22Rv1 (cell line): ENCODE data around the gene CCDC63.
"Not testable (repeated sequence)": the region's sequence is repeated elsewhere in the genome, so short reads cannot be mapped to it uniquely, and the experiment has no call there.

ENCODE experiments used
- H3K27ac ChIP-seq: fragments of 450-650 bp; 2 replicates; pipeline ENCODE4 v1.5.1; 2017
- ZFX ChIP-seq: fragments of 450-650 bp; IDR thresholded peaks from 2 replicates; pipeline ENCODE4 v1.6.1; 2017; ENCODE audit warnings: antibody characterized with exemption, borderline replicate concordance
- TF ChIP-seq, protein P1 (sequence below): fragments of 450-650 bp; IDR thresholded peaks from 2 replicates; pipeline ENCODE4 v1.5.1; 2017; ENCODE audit warnings: mild to moderate bottlenecking

CCDC63 gene

DNA sequence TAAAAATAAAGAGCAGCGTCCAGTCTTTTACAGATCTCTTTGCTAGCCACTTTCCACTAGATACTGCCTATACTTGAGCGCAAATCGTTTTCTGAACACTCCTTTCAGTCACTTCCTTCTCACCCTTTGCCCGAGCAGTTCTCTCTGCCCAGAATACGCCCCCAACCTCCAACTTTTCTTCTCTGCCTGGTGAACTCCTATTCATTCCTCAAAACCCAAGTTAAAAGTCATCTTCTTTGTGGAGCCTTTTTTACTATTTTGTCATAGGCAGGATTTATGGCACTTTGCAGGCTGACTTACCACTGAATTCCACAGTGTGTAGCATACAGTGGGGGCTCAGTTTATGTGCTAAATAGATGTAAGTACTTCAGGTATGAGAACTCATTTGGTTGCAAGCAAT is 4.0 kb downstream of the CCDC63 start:
- no peak for TF ChIP-seq ZFX
- TF ChIP-seq, protein P1, sequence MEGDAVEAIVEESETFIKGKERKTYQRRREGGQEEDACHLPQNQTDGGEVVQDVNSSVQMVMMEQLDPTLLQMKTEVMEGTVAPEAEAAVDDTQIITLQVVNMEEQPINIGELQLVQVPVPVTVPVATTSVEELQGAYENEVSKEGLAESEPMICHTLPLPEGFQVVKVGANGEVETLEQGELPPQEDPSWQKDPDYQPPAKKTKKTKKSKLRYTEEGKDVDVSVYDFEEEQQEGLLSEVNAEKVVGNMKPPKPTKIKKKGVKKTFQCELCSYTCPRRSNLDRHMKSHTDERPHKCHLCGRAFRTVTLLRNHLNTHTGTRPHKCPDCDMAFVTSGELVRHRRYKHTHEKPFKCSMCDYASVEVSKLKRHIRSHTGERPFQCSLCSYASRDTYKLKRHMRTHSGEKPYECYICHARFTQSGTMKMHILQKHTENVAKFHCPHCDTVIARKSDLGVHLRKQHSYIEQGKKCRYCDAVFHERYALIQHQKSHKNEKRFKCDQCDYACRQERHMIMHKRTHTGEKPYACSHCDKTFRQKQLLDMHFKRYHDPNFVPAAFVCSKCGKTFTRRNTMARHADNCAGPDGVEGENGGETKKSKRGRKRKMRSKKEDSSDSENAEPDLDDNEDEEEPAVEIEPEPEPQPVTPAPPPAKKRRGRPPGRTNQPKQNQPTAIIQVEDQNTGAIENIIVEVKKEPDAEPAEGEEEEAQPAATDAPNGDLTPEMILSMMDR: no peak

DNA sequence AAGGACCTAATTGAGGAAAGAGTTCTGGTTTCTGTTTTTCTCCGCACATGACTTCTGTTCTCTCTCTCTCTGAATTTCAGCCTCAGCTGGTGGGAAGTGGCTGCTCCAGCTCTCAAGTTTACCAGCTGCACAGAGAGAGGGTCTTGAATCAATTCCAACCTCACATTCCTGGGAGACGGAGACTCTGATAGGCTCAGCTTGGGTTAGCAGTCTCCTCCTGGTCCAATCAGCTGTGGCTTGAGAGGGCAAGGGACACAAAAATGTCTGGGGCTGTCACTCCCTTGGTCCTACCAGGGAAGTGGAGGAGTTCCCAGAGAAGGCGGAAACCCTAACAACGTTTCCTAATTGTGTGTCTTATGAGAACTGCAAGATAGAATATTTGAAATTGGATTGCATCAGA is 7.0 kb downstream of the CCDC63 start:
- no peak overlapping the region for H3K27ac ChIP-seq
- no peak for TF ChIP-seq ZFX
- TF ChIP-seq, protein P1: no peak

More for the DNA sequence above, 4.0 kb downstream of the CCDC63 start:
- no peak overlapping the region for H3K27ac ChIP-seq

DNA sequence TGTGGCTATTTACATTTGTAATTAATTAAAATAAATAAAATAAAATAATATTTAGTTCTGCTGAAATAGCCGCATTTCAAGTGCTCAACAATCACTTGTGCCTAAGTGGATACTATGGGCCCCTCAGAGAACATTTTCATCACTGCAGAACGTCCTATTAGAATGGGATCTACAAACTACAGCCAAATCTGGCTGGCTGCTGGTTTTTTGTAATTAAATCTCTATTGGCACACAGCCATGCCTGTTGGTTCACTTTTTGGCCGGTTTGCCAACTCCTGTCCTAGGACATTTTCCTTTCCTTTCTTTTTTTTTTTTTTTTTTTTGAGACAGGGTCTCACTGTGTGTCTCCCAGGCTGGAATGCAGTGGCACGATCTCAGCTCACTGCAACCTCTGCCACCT is 9.8 kb downstream of the CCDC63 start:
- no peak for TF ChIP-seq ZFX
- TF ChIP-seq, protein P1: no peak
- H3K27ac ChIP-seq: no peak overlapping the region

DNA sequence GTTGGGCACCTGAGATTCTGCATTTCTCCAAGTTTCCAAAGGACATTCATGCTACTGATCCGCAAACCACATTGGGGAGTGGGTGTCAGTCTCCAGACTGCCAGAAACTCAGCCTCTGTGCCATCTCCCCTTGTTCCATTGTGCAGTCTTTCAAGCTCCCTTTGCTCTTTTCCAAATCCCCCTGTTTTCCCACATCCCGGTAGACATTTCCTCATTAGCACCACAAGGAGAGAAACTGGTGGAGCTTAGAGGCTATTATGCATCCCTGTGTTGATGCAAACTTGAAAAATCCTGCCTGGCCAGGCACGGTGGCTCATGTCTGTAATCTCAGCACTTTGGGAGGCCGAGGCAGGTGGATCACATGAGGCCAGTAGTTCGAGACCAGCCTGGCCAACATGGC is 10.7 kb downstream of the CCDC63 start:
- H3K27ac ChIP-seq: no peak overlapping the region
- TF ChIP-seq ZFX: no peak
- TF ChIP-seq, protein P1: no peak

DNA sequence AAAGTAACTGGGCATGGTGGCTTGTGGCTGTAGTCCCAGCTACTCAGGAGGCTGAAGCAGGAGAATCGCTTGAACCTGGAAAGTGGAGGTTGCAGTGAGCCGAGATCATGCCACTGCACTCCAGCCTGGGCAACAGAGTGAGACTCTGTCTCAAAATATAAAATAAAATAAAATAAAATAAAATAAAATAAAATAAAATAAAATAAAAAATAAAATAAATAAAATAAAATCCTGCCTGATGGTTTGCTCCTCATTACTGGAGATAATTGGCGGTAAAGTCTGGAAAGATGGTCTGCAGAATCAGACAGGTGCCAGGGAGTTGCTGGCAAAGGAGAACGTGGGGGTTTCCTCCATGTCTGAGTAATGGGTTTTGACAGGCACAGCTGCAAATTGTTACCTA is 11.2 kb downstream of the CCDC63 start:
- H3K27ac ChIP-seq: not testable (repeated sequence)

DNA sequence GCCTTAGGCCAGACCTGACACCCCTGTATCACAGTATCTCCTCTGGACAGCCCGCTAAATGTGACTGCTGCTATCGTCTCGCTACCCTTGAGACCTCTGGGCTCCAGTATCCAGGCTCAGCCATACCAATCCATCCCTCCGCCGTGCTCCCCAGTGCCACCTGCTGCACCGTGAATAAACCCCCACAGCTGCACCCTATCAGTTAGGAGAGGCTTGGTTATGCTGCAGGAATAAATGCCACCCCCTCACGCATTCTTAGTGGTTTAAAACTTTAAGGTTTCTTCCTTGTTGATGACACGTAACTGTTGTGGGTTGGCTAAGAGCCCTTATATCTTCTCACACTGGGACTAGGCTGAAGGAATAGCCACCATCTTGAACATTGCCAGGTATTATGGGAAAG is 12.1 kb downstream of the CCDC63 start:
- no peak overlapping the region for H3K27ac ChIP-seq
- no peak for TF ChIP-seq ZFX
- TF ChIP-seq, protein P1: no peak

DNA sequence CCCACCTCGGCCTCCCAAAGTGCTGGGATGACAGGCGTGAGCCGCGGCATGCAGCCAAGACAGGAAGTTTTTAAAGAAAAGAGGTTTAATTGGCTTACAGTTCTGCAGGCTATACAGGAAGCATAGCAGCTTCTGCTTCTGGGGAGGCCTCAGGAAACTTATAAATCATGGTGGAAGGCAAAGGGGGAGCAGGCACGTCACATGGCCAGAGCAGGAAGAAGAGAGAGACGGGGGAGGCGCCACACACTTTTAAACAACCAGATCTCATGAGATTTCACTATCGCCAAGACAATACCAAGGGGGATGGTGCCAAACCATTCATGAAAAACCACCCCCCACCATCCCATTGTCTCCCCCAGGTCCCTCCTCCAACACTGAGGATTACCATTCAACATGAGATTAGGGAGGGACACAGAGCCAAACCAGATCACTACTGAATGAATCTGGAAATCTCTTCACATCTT is 14.1 kb downstream of the CCDC63 start:
- no peak overlapping the region for H3K27ac ChIP-seq

DNA sequence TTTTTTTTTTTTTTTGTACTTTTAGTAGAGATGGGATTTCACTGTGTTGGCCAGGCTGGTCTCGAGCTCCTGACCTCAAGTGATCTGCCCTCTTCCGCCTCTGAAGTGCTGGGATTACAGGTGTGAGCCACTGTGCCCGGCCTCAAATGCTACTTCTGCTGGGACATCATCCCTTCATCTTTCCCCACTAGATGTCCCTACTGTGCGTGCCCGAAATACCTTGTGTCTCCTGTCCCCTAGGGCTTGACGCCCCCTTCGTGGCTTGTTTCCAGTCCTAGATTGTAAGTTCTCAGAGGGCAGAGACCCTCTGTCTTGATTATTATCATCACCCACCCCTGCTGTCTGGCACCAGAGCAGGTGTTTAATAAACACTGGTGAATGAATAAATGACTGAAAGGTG is 14.9 kb downstream of the CCDC63 start:
- no peak for TF ChIP-seq ZFX
- TF ChIP-seq, protein P1: peak; percentile 30
- no peak overlapping the region for H3K27ac ChIP-seq

More for the DNA sequence above, 14.1 kb downstream of the CCDC63 start:
- no peak for TF ChIP-seq ZFX
- TF ChIP-seq, protein P1: no peak
